HG03520 (cell line): Measurements from ENCODE around the gene EZH2.

Experiments used
- ATAC-seq: cut with Tn5 transposase; IDR thresholded peaks from one replicate; pipeline ENCODE4 v1.9.1; 2021; ENCODE audit warnings: mild to moderate bottlenecking, moderate library complexity; ENCODE audit not compliant: unreplicated experiment

EZH2 gene

DNA sequence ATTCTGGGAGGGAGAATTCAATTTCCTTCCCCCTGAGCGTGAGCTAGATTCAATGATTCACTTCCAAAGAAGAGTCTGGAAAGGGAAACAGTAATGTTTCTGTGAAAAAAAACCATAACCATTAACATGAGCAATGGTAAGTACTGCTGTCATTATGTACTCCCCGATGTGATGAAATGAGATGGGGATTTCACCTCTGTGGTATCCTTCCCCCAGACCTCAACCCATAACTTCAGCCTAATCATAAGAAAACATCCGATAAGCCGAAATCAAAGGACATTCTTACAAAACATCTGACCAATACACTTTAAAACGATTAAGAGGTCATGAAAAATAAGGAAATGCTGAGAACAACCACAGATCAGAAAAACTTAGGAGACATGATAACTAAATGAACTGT, 27.2 kb downstream of the EZH2 start:
- ATAC-seq: peak; percentile 42

DNA sequence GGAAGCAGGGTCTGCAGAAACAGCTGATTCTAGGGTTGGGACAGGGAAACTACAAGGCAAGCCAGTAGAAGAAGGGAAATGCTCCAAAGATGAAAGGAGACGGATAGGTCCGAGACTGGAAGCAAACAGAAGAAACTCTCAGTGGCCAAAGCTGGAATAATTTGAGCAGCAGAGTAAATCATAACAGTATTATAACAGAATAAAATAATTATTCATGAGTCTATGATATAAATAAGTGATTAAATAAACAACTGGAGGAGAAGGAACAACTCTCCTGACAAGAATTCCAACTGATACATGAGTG, 27.6 kb downstream of the EZH2 start:
- no peak for ATAC-seq

- ATAC-seq: no peak
These were observed 29.1 kb downstream of the EZH2 start for GRCh38 chr7:148854983-148855382.

GRCh38 chr7:148852272-148852671, 31.8 kb downstream of the EZH2 start:
- no peak for ATAC-seq

DNA sequence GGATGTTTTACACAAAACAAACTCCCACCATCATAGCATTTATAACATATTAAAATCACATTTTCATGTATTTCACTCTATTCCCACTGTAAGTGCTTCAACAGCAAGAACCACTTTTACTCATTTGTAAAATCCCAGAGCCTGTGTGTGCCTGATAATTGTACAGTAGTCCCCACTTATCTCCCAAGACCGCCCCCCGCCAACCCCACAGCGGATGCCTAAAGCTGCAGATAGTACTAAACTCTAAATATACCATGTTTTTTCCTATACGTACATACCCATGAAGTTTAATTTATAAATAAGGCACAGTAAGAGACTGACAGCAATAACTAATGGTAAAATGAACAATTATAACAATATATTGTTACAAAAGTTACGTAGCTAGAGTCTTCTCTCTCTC, 33.5 kb downstream of the EZH2 start:
- no peak for ATAC-seq

GRCh38 chr7:148849393-148850098, 34.5 kb downstream of the EZH2 start:
- ATAC-seq: no peak

DNA sequence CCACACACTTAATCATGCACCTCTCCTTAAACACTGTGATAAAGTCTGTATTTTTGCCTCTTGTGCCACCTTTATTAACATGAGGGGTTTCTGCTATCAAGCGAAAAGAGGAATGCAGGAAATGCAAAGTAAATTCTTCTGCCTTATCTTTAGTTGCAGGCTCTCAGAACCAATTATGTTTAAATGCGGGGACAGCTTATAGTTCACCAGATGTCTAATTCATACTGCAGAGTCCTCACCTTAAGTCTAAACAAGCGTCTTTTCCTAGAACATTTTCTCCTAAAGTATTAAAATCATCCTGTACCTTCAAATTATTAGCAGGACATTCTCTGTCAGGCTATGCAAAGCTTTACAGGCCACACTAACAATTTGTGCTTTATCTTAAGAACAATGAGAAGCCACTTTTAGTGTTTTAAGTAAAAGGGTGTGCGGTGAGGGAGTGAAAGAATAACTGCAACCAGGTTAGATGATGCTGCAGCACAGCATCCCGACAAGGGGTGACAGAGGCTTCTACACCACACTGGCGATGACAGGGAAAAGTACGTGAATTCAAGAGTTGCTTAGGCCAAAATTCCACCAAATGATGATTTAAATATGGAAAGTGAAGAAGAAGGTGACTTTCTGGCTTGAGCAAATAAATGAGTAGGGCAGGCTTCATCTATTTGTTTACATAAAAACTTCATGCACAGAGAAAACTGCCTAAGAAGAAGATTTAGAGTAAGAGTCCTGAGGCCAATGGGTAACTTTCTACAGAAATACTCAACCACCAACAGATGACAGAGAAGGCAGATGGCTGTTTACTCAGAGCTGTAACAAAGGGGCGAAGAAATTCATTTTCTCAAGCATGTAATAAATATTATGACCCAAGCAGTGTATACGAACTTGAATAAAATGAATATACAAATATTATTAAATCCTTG, 36.0 kb downstream of the EZH2 start:
- no peak for ATAC-seq

- no peak for ATAC-seq
These were observed 45.2 kb downstream of the EZH2 start for GRCh38 chr7:148838905-148839304.

- ATAC-seq: no peak
These were observed 48.2 kb downstream of the EZH2 start for GRCh38 chr7:148835854-148836253.

DNA sequence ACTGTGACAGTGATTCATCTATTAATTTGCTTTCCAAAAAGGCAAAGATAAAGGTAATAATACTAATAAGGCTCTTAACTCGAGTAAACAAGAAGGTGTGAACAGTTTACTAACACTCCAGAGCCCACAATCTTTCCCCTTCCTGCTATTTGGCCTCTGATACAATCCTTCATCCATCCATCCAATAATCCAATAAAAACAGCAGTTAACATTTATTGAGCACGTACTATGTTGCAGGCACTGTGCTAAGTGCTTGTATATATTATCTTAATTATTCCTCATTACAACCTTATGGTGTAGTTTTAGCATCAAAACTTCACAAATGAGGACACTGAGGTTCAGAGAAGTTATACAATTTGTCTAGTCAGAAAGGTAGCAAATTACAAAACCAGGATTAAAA, 49.5 kb downstream of the EZH2 start:
- no peak for ATAC-seq

DNA sequence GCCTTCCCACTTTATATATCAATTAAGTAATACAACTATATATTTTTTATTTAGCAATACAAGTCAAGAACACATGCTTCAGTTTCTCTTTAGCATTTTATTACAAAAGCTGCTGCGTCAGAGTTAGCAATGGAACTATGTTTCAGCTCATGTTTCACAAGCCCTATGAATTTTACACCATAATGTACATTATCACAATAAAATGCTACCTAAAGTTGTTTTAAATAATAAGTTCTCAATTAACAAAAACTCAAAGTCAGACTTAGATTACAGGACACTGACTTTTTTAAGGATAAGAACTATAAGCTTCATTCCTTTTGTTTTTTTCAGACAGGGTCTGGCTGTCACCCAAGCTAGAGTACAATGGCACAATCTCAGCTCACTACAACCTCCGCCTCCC, 52.3 kb downstream of the EZH2 start:
- ATAC-seq: no peak

GRCh38 chr7:148830897-148831692, 53.0 kb downstream of the EZH2 start:
- no peak for ATAC-seq

GRCh38 chr7:148828965-148829364, 55.1 kb downstream of the EZH2 start:
- ATAC-seq: no peak

DNA sequence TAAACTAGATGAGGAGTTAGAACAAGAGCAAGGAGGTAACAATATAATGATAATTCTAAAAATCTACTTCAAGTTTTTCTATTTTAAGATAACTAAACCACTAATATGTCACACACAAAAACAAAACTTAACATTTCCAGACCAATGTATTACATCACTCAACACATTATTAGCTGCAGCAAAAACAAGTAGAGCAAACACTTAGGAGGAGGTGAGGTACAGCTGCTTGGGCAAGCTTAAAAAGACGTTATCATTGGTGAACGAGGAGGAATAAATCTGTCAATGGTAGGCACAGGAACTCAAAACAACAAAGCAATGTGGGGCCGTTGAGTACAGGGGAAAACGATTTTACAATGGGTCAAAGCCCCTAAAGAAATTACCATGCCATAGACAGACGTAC, 58.8 kb downstream of the EZH2 start:
- no peak for ATAC-seq

DNA sequence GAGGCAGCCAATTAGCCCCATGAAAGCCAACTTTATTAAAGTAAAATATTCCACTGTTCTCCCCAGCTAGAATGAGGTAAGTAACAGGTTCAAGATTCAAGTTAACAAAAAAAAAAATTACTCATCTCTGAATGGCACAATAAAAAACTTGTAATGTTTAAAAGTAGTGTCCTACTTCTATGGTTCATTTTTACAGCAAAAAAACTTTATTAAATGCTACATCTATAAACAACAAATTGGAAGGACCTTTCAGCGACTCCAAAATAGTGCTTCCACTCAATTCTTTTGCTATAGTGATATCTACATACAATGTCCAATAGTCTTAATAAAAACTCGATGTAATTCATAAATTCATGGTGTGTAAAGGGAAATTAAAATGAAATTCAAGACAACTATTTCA, 59.2 kb downstream of the EZH2 start:
- ATAC-seq: no peak

GRCh38 chr7:148821422-148821821, 62.7 kb downstream of the EZH2 start:
- no peak for ATAC-seq

GRCh38 chr7:148819697-148820360, 64.3 kb downstream of the EZH2 start:
- no peak for ATAC-seq

GRCh38 chr7:148815612-148816011, 68.5 kb downstream of the EZH2 start:
- no peak for ATAC-seq

- no peak for ATAC-seq
These were observed 69.0 kb downstream of the EZH2 start for GRCh38 chr7:148814922-148815559.

DNA sequence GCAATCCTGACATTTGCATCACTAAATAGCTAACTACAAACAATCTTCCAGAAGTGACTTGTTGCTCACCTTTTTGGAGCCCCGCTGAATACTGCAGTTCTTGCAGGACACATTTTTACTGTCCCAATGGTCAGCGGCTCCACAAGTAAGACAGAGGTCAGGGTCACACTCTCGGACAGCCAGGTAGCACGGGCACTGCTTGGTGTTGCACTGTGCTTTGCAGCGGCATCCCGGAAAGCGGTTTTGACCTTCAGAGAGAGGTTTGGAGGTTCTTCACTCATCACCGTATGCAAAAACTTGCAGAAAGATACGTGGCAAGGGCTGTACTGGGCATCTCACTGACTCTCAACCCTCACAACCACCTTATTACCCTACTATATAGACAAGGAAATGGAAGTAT, 70.2 kb downstream of the EZH2 start:
- ATAC-seq: no peak

DNA sequence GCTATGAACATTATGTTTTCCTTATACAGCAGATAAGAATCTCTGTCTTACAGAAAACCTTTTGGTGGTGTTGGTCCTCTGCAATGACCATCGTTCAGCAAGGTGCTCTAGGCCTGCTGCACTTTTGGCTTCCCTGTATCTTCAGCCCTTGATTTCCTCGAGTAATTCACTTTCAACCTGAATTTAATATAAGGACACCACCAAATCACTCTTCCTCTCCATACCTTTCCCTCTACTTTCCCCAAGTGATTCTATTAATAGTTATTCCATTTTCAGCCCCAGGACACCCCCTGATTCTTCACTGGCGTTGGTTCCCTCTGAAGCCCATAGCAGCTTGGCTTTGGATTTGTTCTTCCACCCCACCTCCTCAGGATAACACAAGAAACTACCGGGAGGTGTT, 72.2 kb downstream of the EZH2 start:
- ATAC-seq: no peak
